ENCODE results near the gene METTL13.

GRCh38 chr1:171798765-171799164, 17.3 kb downstream of the METTL13 start:
- TF ChIP-seq, protein P1, sequence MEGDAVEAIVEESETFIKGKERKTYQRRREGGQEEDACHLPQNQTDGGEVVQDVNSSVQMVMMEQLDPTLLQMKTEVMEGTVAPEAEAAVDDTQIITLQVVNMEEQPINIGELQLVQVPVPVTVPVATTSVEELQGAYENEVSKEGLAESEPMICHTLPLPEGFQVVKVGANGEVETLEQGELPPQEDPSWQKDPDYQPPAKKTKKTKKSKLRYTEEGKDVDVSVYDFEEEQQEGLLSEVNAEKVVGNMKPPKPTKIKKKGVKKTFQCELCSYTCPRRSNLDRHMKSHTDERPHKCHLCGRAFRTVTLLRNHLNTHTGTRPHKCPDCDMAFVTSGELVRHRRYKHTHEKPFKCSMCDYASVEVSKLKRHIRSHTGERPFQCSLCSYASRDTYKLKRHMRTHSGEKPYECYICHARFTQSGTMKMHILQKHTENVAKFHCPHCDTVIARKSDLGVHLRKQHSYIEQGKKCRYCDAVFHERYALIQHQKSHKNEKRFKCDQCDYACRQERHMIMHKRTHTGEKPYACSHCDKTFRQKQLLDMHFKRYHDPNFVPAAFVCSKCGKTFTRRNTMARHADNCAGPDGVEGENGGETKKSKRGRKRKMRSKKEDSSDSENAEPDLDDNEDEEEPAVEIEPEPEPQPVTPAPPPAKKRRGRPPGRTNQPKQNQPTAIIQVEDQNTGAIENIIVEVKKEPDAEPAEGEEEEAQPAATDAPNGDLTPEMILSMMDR (IDR thresholded peaks at IDR 0.05): no peak
- TF ChIP-seq POLR2A (IDR thresholded peaks at IDR 0.05): no peak

Measured in body of pancreas (tissue), 4 donors.